HG03045 (cell line): ENCODE data around the gene MAPRE3.
A peak's percentile ranks its signal among the peaks of the same experiment; 100 is the strongest.

Source experiments
- ATAC-seq: cut with Tn5 transposase; IDR thresholded peaks from one replicate; pipeline ENCODE4 v1.9.1; 2021; ENCODE audit warnings: mild to moderate bottlenecking, moderate library complexity; ENCODE audit not compliant: unreplicated experiment

Gene MAPRE3

GRCh38 chr2:27038631-27039339 is 68.3 kb downstream of the MAPRE3 start:
- no peak for ATAC-seq

DNA sequence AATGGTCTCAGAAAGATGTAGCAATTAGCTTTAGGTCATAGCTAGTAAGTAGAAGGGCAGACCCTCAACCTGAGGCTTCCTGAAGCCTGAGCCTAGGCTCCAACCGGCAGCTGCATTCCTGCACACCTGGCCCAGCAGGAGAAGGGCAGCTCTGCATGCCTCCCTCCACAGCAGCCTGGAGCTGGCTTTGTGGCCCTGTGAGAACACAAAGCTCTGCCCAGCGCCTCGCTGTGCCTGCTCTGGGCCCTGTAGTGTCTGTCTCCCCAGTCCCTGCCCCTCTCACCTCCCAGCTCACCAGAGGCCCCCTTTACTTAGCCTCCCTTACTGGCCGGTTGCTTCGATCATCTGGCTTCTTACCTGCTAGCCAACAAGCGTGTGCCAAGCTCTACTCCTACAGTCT is 69.0 kb downstream of the MAPRE3 start:
- no peak for ATAC-seq

GRCh38 chr2:27039871-27040270 is 69.4 kb downstream of the MAPRE3 start:
- ATAC-seq = no peak

DNA sequence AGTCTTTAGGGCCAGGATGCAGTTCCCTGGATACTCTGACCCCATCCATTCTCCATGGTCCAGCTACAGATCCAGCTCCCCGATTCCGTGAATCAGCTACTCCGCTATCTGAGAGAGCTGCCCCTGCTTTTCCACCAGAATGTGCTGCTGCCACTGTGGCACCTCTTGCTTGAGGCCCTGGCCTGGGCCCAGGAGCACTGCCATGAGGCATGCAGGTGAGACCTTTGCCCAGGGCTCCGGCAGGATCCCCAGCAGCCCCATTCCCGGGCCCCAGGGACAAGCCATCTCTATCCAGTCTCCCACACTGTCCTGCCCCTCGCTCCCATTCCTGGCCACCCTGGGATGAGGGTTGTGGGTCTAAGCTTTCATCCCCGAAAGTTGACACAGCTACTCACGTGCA is 69.8 kb downstream of the MAPRE3 start:
- ATAC-seq = no peak

GRCh38 chr2:27041752-27042151 is 71.3 kb downstream of the MAPRE3 start:
- no peak for ATAC-seq

GRCh38 chr2:27042159-27042661 is 71.8 kb downstream of the MAPRE3 start:
- no peak for ATAC-seq

DNA sequence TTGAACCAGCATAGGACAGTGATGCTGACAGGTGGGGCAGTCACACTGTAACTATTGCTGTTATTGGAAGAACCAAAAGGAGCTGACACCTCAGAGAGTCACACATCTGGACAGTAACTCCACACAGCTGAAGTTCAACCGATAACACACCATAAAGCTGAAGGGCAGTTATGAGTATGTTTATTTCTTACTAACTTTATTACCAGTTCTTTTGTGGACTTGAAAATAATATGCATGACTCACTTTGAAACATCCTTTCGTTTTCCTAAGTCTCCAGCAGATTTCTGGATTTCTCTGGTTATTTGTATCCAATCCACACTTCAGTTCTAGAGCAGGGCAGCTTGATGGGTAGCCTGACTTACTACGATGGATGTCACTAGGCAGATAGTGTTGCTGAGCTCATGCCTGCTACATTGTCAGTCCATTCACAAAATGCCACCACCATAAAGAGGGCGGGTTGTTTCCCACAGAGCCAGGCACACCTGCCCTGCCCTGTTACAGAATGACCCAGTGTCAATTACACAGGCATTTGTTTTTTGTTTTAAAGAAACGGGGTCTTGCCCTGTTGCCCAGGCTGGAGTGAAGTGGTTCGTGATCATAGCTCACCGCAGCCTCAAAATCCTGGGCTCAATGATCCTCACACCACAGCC is 72.7 kb downstream of the MAPRE3 start:
- ATAC-seq = no peak

GRCh38 chr2:27049422-27050280 is 79.2 kb downstream of the MAPRE3 start:
- peak; percentile 22 for ATAC-seq

GRCh38 chr2:27050281-27050995 is 80.0 kb downstream of the MAPRE3 start:
- ATAC-seq = peak; percentile 48

DNA sequence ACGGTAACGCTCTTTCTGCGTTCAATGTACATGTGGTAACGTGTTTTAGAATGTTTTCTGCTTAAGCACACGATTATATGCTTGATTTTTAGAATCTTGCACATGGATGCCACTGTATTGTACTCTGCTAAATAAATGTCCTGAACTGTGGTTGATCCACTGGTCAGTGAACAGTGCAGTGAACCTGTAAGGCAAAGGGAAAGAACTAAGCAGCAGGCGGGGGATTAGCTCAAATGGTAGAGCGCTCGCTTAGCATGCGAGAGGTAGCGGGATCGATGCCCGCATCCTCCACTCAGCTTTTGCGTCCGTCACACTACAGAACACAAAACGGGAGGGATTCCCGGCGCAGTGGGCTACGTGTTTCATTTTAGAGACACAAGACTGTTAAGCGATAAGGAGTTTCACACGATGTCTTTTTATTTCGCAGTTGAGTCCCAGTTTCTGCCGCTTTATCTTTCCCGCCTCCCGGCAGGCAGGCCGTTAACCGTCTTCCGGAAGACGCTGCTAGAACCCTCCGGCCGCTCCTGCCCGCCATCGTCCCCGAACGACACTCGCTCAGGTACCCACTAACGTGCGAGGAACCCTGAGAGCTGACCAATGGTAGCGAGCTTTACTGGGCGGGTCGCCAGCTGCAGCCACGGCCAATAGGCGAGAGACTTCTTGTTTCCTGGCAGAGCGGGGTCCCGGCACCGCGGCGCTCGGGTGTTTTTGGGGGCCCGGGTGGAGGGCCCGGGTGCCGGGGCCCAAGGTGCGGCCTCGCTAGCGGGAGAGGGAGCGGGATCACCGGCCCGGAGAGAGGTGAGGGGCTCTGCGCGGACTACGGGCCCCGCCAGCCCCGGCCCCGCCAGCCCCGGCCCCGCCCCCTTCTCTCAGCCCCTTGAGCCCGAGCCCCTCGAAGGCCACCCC is 80.8 kb downstream of the MAPRE3 start, which contains the start of gene AGBL5:
Gene AGBL5 (plus strand): TSS at position 673 of the 906 bp plus-strand sequence. CDS start 1,291 bp downstream, outside the sequence.
- peak; percentile 67 for ATAC-seq

DNA sequence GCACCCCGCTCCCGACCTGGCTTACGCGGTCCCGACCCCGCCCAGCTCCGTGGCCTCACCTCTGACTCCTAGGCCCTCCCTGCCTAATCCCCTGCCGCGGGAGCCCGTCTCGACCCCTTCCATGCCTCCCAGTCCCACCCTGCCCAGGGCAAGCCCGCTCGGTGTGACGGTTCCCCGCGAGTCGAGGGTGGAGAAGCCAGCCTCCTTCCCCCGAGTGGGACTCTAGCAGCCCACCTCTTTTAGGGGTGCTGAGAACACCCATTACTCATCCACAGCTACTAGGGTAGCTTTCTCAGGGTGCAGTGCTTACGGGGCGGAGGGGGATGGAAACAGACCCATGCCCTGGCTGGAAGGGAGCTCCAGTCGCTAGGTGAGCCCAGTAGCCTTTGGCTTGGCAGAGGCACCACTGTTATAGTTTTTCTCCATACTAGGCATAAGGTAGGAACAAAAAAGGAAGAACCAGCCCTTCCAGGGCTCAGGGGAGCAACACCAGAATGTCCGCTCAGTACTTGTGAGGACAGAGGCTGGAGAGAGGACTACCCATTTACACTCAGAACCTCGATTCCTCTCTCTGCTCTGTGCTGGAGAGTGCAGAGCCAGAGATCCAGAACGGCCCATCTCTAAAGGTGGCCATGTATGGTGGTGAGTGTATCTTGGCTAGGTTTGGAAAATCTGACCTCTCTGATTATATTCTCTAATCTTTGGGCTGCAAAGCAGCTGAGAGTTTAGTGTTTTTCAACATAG is 81.6 kb downstream of the MAPRE3 start:
- peak; percentile 4 for ATAC-seq

GRCh38 chr2:27053321-27053720 is 82.9 kb downstream of the MAPRE3 start:
- ATAC-seq = no peak

- no peak for ATAC-seq
These were observed 83.3 kb downstream of the MAPRE3 start for GRCh38 chr2:27053776-27054175.

DNA sequence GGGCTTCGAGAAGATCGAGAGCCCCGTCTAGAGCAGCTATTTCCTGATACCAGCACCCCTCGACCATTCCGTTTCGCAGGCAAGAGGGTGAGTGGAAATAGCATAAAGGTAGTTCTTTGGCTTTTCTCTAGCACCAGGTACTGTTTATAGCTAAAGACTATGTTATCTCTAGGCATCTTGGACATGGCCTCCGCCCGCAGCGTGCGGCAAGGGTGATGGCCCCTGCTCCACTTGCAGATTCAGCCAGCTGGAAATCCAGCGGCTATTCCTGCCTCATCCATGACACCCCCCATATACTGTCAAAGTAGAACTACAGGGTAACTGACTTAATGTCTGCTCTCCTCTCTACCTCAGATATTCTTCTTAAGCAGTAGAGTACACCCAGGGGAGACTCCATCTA is 84.3 kb downstream of the MAPRE3 start:
- ATAC-seq = no peak

DNA sequence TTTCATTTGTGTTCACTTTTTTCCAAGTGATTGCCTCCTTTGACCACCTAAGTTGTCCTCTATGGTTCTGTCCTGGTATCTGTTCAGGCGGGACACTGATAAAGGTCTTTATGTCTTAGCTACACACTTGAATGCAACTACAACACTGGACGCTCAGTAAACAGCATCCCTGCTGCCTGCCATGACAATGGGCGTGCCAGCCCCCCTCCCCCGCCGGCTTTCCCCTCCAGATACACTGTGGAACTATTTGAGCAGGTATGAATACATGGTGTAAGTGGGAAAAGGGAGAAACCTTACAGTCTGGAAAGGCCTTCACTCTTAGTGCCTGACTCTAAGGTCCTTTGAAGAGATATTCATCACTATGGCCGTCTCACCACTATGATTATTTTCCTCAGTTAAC is 86.7 kb downstream of the MAPRE3 start:
- no peak for ATAC-seq

DNA sequence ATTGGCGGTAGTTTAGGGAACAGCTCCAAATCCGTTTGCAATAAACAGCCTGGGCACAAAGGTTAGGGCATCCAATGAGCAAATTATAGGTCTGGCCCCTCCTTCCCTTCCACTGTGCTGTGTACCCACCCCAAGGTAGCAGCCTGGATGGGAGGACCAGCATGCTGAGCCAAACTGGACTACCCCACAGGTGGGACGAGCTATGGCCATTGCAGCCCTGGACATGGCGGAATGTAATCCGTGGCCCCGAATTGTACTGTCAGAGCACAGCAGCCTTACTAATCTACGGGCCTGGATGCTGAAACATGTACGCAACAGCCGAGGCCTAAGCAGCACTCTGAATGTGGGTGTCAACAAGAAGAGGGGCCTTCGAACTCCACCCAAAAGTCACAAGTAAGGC is 87.8 kb downstream of the MAPRE3 start:
- ATAC-seq = no peak

GRCh38 chr2:27059141-27059820 is 88.8 kb downstream of the MAPRE3 start:
- ATAC-seq = no peak

DNA sequence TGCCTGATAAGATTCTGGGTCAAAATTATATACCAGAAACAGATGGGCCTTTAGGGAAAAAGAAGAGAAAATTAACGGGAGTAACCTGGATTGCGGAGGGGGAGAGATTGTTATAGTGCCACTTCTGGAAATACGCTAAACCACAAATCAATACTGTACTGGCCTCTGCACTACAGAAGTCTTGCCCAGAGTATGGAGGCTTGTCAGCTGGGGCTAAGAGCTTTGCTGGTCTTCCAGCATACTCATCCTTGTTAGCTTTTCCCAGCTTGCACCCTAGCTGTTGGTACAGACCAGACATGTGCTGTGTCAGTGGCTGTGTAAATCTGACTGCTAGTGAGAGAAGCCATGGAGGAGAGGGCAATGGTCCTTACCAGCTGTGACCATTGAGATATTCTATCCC is 89.9 kb downstream of the MAPRE3 start:
- no peak for ATAC-seq
